ENCODE measurements around the gene RCVRN.

GRCh38 chr17:9928601-9929333 lies 23.7 kb upstream of the RCVRN start:
- TF ChIP-seq POLR2A (IDR thresholded peaks at IDR 0.05) (no peak), CTCF (IDR thresholded peaks at IDR 0.05) (peak in 1 of 6 experiments; percentile 12)

Data from adrenal gland (tissue), 5 donors.